IMR-90 (cell line): Measurements from ENCODE around the gene PLXNA3. TPM values are rescaled to one million over a fixed set of nuclear protein-coding genes. Genes with fewer than 3 reads are reported as not detected.

ENCODE experiments used
- ATAC-seq: fragments of 200-7000 bp; cut with Tn5 transposase; 2 replicates; pipeline ENCODE4 v1.9.1; 2020; ENCODE audit warnings: low read depth, mild to moderate bottlenecking, moderate library complexity
- BruUV-seq: library from RNA; stranded (reverse); fragments of 400-500 nt; replicated peaks from 2 replicates; lab custom pipeline; 2021; lab: Mats Ljungman, UMichigan
- CTCF ChIA-PET: fragments of 300-600 bp; formaldehyde crosslinking; extraction: SDS; loops from one replicate; lab custom pipeline; 2021; ENCODE audit warnings: antibody characterized with exemption; lab: Yijun Ruan, JAX
- POLR2A ChIA-PET: fragments of 300-600 bp; sonication (Branson Sonifier 250); formaldehyde crosslinking; loops from one replicate; lab custom pipeline; 2022; ENCODE audit warnings: antibody characterized with exemption; ENCODE audit not compliant: unreplicated experiment; lab: Charles Lee
- DNase-seq: peaks from one replicate; pipeline ENCODE4 v3.0.0; 2013
- H2AFZ ChIP-seq: replicated peaks from 2 replicates; pipeline ENCODE3; 2013; ENCODE audit warnings: low read length, mild to moderate bottlenecking; ENCODE audit not compliant: poor library complexity
- H2AK5ac ChIP-seq: 2 replicates; pipeline ENCODE4 v1.6.1; 2013; ENCODE audit warnings: low read depth, low read length, inconsistent platforms
- H2AK9ac ChIP-seq: replicated peaks from 2 replicates; pipeline ENCODE3; 2013; ENCODE audit warnings: mild to moderate bottlenecking, low read depth, low read length, moderate library complexity; ENCODE audit not compliant: poor library complexity
- H2BK120ac ChIP-seq: 2 replicates; pipeline ENCODE4 v1.6.1; 2013; ENCODE audit warnings: low read depth, low read length, inconsistent platforms
- H2BK15ac ChIP-seq: 3 replicates; pipeline ENCODE4 v1.6.1; 2013; ENCODE audit warnings: low read depth, low read length, inconsistent platforms
- H2BK20ac ChIP-seq: 2 replicates; pipeline ENCODE4 v1.6.1; 2013; ENCODE audit warnings: low read depth, mild to moderate bottlenecking, inconsistent platforms, low read length, moderate library complexity
- H2BK5ac ChIP-seq: 2 replicates; pipeline ENCODE4 v1.6.1; 2013; ENCODE audit warnings: mild to moderate bottlenecking, low read depth, low read length, inconsistent platforms; ENCODE audit not compliant: poor library complexity, severe bottlenecking
- H3K14ac ChIP-seq: replicated peaks from 2 replicates; pipeline ENCODE4 v1.6.1; 2013; ENCODE audit warnings: low read depth, low read length, inconsistent platforms
- H3K18ac ChIP-seq: 2 replicates; pipeline ENCODE4 v1.6.1; 2013; ENCODE audit warnings: low read depth, low read length, control low read depth
- H3K23ac ChIP-seq: 2 replicates; pipeline ENCODE4 v1.6.1; 2013; ENCODE audit warnings: low read depth, low read length, inconsistent platforms
- H3K27ac ChIP-seq: 2 replicates; pipeline ENCODE4 v1.5.1; 2013; ENCODE audit warnings: mild to moderate bottlenecking, control low read depth, low read length; ENCODE audit not compliant: insufficient read depth
- H3K27me3 ChIP-seq: 2 replicates; pipeline ENCODE4 v1.6.1; 2013; ENCODE audit warnings: low read length; ENCODE audit not compliant: control insufficient read depth, insufficient read depth
- H3K36me3 ChIP-seq: 2 replicates; pipeline ENCODE4 v1.6.1; 2013; ENCODE audit warnings: low read length, mixed read lengths; ENCODE audit not compliant: control insufficient read depth, insufficient read depth
- H3K4ac ChIP-seq: 2 replicates; pipeline ENCODE4 v1.6.1; 2013; ENCODE audit warnings: low read depth, low read length, inconsistent platforms
- H3K4me1 ChIP-seq: 2 replicates; pipeline ENCODE4 v1.6.1; 2013; ENCODE audit warnings: low read length, mixed read lengths; ENCODE audit not compliant: control insufficient read depth, insufficient read depth
- H3K4me2 ChIP-seq: 2 replicates; pipeline ENCODE4 v1.6.1; 2013; ENCODE audit warnings: low read depth, mild to moderate bottlenecking, control low read depth, low read length, moderate library complexity
- H3K4me3 ChIP-seq: 2 replicates; pipeline ENCODE4 v1.5.1; 2013; ENCODE audit warnings: low read depth, mild to moderate bottlenecking, control low read depth, low read length, moderate library complexity; ENCODE audit not compliant: insufficient read depth
- H3K56ac ChIP-seq: 2 replicates; pipeline ENCODE4 v1.6.1; 2013; ENCODE audit warnings: low read length, inconsistent platforms; ENCODE audit not compliant: insufficient read depth; ENCODE audit errors: extremely low read depth
- H3K79me1 ChIP-seq, 2 experiments: 2 replicates each; pipeline ENCODE4 v1.6.1; 2013; ENCODE audit warnings: low read length in 2 of 2, inconsistent platforms in 1 of 2, low read depth in 1 of 2
- H3K9ac ChIP-seq: 2 replicates; pipeline ENCODE4 v1.6.1; 2013; ENCODE audit warnings: low read depth, low read length, control low read depth
- H3K9me1 ChIP-seq: 2 replicates; pipeline ENCODE4 v1.6.1; 2013; ENCODE audit warnings: low read length, inconsistent platforms; ENCODE audit not compliant: insufficient read depth
- H3K9me3 ChIP-seq: 2 replicates; pipeline ENCODE4 v1.6.1; 2013; ENCODE audit warnings: low read length; ENCODE audit not compliant: control insufficient read depth, insufficient read depth
- H4K20me1 ChIP-seq: 2 replicates; pipeline ENCODE4 v1.6.1; 2013; ENCODE audit warnings: low read length, inconsistent platforms; ENCODE audit not compliant: insufficient read depth
- H4K5ac ChIP-seq: 2 replicates; pipeline ENCODE4 v1.6.1; 2013; ENCODE audit warnings: mild to moderate bottlenecking, low read depth, low read length, control low read depth
- H4K8ac ChIP-seq, 2 experiments: 2 replicates each; pipeline ENCODE4 v1.6.1; 2013; ENCODE audit warnings: low read depth in 2 of 2, low read length in 2 of 2, control low read depth in 1 of 2, inconsistent platforms in 1 of 2
- H4K91ac ChIP-seq: 2 replicates; pipeline ENCODE4 v1.6.1; 2013; ENCODE audit warnings: low read depth, low read length, inconsistent platforms; ENCODE audit not compliant: insufficient read depth
- BHLHE40 ChIP-seq: fragments of 150-350 bp; IDR thresholded peaks from 2 replicates; pipeline ENCODE4 v1.6.1; 2016; ENCODE audit warnings: mild to moderate bottlenecking, low read depth, low read length
- CEBPB ChIP-seq: IDR thresholded peaks from 2 replicates; pipeline ENCODE4 v1.6.1; 2012; ENCODE audit warnings: low read depth, low read length, improper control_type of control experiment
- CHD1 ChIP-seq: IDR thresholded peaks from 2 replicates; pipeline ENCODE4 v1.6.1; 2012; ENCODE audit warnings: low read depth, low read length, improper control_type of control experiment
- CTCF ChIP-seq: conservative IDR thresholded peaks from 2 replicates; pipeline ENCODE4 v1.5.1; 2012; ENCODE audit warnings: mild to moderate bottlenecking, low read depth, low read length, improper control_type of control experiment
- ELK1 ChIP-seq: fragments of 150-350 bp; IDR thresholded peaks from 2 replicates; pipeline ENCODE4 v1.6.1; 2016; ENCODE audit warnings: low read depth, mild to moderate bottlenecking, low read length, moderate library complexity, borderline replicate concordance
- FOS ChIP-seq: fragments of 150-350 bp; IDR thresholded peaks from 2 replicates; pipeline ENCODE4 v1.6.1; 2016; ENCODE audit warnings: low read depth, low read length
- MAFK ChIP-seq: IDR thresholded peaks from 2 replicates; pipeline ENCODE4 v1.6.1; 2012; ENCODE audit warnings: low read depth, low read length, improper control_type of control experiment
- MAZ ChIP-seq: IDR thresholded peaks from 2 replicates; pipeline ENCODE4 v1.6.1; 2012; ENCODE audit warnings: low read depth, mild to moderate bottlenecking, low read length, improper control_type of control experiment, moderate library complexity, borderline replicate concordance
- MXI1 ChIP-seq: IDR thresholded peaks from 2 replicates; pipeline ENCODE4 v1.6.1; 2012; ENCODE audit warnings: low read depth, mild to moderate bottlenecking, low read length, moderate library complexity, borderline replicate concordance
- NFE2L2 ChIP-seq: fragments of 150-350 bp; IDR thresholded peaks from 2 replicates; pipeline ENCODE4 v1.6.1; 2016; ENCODE audit warnings: low read depth, mild to moderate bottlenecking, low read length
- POLR2A ChIP-seq: IDR thresholded peaks from 2 replicates; pipeline ENCODE4 v1.6.1; 2012; ENCODE audit warnings: mild to moderate bottlenecking, low read depth, low read length
- RAD21 ChIP-seq: IDR thresholded peaks from 2 replicates; pipeline ENCODE4 v1.6.1; 2012; ENCODE audit warnings: low read length, improper control_type of control experiment
- RCOR1 ChIP-seq: IDR thresholded peaks from 2 replicates; pipeline ENCODE4 v1.6.1; 2012; ENCODE audit warnings: mild to moderate bottlenecking, low read length, improper control_type of control experiment; ENCODE audit not compliant: insufficient replicate concordance
- RFX5 ChIP-seq: IDR thresholded peaks from 2 replicates; pipeline ENCODE4 v1.8.0; 2012; ENCODE audit warnings: low read depth, mild to moderate bottlenecking, low read length, moderate library complexity
- SMC3 ChIP-seq: fragments of 150-350 bp; IDR thresholded peaks from 2 replicates; pipeline ENCODE4 v1.6.1; 2016; ENCODE audit warnings: low read depth, mild to moderate bottlenecking, antibody characterized with exemption, low read length, moderate library complexity
- USF2 ChIP-seq: fragments of 150-350 bp; IDR thresholded peaks from 2 replicates; pipeline ENCODE4 v1.6.1; 2017; ENCODE audit warnings: mild to moderate bottlenecking, antibody characterized with exemption, low read length, low read depth
- whole genome bisulfite sequencing, 2 experiments: methylation state at CpG; one replicate each; pipeline versions ENCODE4 v1.1.5 to v1.1.7; 2013; ENCODE audit warnings: missing lambda C conversion rate in 2 of 2; ENCODE audit not compliant: insufficient read length in 1 of 2; ENCODE audit errors: extremely low coverage in 2 of 2; 5-methylcytosine and 5-hydroxymethylcytosine counted together
- dilution Hi-C: fragments of 300-500 bp; cut with HindIII; formaldehyde crosslinking; loops from one replicate; pipeline ENCODE4 v1.14.3; 2018; ENCODE audit warnings: low sequenced_read_pairs; ENCODE audit not compliant: unreplicated experiment
- in situ Hi-C: fragments of 300-500 bp; cut with MboI; formaldehyde crosslinking; loops from 3 replicates; pipeline ENCODE4 v1.14.3; 2019; ENCODE audit warnings: low sequenced_read_pairs, inconsistent platforms, mixed read lengths
- intact Hi-C: fragments of 100-400 bp; cut with micrococcal nuclease; formaldehyde crosslinking; loops from 2 replicates; pipeline ENCODE4 v1.10.0; 2022
- polyA plus RNA-seq, 3 experiments: library from polyadenylated mRNA; depleted of rRNA; stranded (reverse); fragments of >200 nt; gene quantifications; 2 replicates each; pipeline ENCODE4 v1.2.3, GENCODE V29; 2012; ENCODE audit warnings: low replicate concordance in 1 of 3
- total RNA-seq: library from RNA; depleted of rRNA; stranded (reverse); fragments of >200 nt; gene quantifications from 2 replicates; pipeline ENCODE4 v1.2.3, GENCODE V29; 2012

The PLXNA3 gene
- total and polyA plus RNA-seq, 2 of the 4 experiments (the other 2 are of a cell fraction) = 4.3 to 111 TPM

GRCh38 chrX:154412468-154412867 lies 45.6 kb upstream of the PLXNA3 start:
- Histone ChIP-seq H3K18ac (no peak overlapping the region), H3K4ac (peak overlapping the region; percentile 57), H3K27me3 (no peaks in the 10 kb centered on the region), H2AFZ (peak overlapping the region; percentile 95), H3K14ac (peak overlapping the region; percentile 59; the same call in 1 of the 2 replicates), H3K9ac (peak overlapping the region; percentile 71), H2BK20ac (no peak overlapping the region), H3K9me1 (peaks cover 3% of the 10 kb centered on the region; the same call in 1 of the 2 replicates), H3K36me3 (peaks cover 5% of the 10 kb centered on the region), H2AK9ac (peak overlapping the region; percentile 75), H3K4me3 (peak overlapping the region; percentile 94), H2BK5ac (no peak overlapping the region), H4K20me1 (no peaks in the 10 kb centered on the region), H2BK120ac (no peak overlapping the region), H3K4me1 (peaks cover 4% of the 10 kb centered on the region), H4K5ac (no peak overlapping the region; the same call in 1 of the 2 replicates), H3K23ac (peak overlapping the region; percentile 34; the same call in 1 of the 2 replicates), H2BK15ac (no peak overlapping the region), H3K79me1 (peaks cover 6 to 26% of the 10 kb centered on the region in 2 experiments; a peak in 3 of 4 replicates), H3K9me3 (no peaks in the 10 kb centered on the region), H4K91ac (peak overlapping the region; percentile 10; the same call in 1 of the 2 replicates), H4K8ac (peak overlapping the region; percentile 69), H3K56ac (no peak overlapping the region), H3K27ac (no peak overlapping the region; the same call in 1 of the 2 replicates), H3K4me2 (peak overlapping the region; percentile 57), H2AK5ac (peak overlapping the region; percentile 57; the same call in 1 of the 2 replicates)
- ATAC-seq (no peak), DNase-seq (no peak)
- intact Hi-C loops = loop anchor here (5.0 kb wide), 1 partner anchor 120 kb away; no protein-coding TSS in a partner anchor
- in situ Hi-C loops = no loop called here
- ChIA-PET CTCF (no interaction called here), POLR2A (no interaction called here)
- 63% methylated on average over 3 of the region's 4 CpGs; no CpG with 5 or more reads in 1 of the 2 experiments for WGBS, 2 experiments
- TF ChIP-seq MXI1 = no peak
- no peak for TF ChIP-seq BHLHE40
- TF ChIP-seq MAFK = no peak
- no peak for TF ChIP-seq RAD21
- no peak for TF ChIP-seq RFX5
- TF ChIP-seq CHD1 = no peak
- TF ChIP-seq ELK1 = no peak
- no peak for TF ChIP-seq USF2
- TF ChIP-seq RCOR1 = no peak
- no peak for TF ChIP-seq CEBPB
- no peak for TF ChIP-seq SMC3
- no peak for TF ChIP-seq MAZ
- TF ChIP-seq CTCF = no peak
- no peak for TF ChIP-seq NFE2L2
- TF ChIP-seq POLR2A = no peak
- TF ChIP-seq FOS = no peak
- dilution Hi-C loops = no loop called here
- no TSS peak for BruUV-seq
